GM19193 (cell line): ENCODE measurements around the gene FNTB.

Source experiments
- POLR2A ChIP-seq: IDR thresholded peaks from 4 replicates; pipeline ENCODE4 v1.6.1; 2011; ENCODE audit not compliant: insufficient read depth, insufficient read length; ENCODE audit errors: extremely low read depth

FNTB gene

DNA sequence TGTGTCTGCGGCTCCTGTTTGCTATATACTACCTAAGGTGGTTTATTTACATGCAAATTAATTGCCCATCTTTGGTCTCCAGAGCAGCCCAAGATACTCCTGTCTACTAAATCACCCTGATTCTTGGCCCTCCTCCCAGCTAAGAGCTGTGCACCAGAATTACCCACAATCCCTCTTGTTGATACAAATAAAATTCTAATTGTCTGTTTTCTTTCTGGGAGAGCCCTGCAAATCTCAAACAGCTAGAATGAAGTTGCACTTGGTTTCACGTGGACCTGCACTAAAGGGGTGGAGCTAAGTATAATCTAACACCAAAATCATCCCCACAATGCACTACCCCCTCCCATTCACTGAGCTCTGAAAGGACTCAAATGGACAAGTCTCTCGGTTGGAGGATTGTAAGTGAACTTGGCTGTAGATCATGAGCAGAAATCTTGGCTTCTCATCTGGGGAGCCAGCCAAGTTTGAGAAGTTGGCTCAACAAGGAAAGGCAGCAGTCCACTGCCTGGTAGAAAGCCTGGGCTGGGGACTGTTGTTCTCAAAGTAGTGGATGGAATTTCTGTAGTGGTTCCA lies 109.0 kb downstream of the FNTB start:
- no peak for TF ChIP-seq POLR2A

- TF ChIP-seq POLR2A: no peak
Observed at GRCh38 chr14:65096323-65097089, 109.8 kb downstream of the FNTB start.

GRCh38 chr14:65098586-65098985 lies 111.9 kb downstream of the FNTB start:
- TF ChIP-seq POLR2A: no peak

DNA sequence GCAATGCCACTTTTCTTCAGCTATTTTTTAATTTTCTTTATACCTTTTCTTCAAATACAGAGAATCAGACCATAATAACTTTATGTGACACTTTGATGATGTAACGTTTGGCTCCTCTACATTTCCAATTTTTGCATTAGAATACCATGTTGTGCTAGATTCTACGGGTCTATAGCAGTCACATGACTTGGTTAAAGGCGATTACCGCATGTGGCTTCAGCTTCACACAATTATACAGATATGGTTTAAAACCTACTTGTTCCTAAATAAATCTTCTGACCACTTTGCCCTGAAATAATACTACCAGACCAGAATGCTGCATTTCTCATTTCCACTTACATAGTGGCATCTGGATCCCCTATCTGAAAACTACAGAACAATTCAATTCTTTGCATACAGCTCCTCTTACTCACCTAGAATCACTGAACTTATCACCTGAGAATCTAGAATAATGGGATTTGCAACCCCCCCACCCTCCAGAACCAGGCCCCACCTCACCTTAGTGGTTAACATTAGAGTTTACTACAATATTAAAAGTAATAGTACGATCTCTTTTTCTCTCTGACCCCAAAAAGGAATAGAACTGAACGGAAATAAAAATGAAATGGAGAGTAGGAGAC lies 114.3 kb downstream of the FNTB start:
- no peak for TF ChIP-seq POLR2A

DNA sequence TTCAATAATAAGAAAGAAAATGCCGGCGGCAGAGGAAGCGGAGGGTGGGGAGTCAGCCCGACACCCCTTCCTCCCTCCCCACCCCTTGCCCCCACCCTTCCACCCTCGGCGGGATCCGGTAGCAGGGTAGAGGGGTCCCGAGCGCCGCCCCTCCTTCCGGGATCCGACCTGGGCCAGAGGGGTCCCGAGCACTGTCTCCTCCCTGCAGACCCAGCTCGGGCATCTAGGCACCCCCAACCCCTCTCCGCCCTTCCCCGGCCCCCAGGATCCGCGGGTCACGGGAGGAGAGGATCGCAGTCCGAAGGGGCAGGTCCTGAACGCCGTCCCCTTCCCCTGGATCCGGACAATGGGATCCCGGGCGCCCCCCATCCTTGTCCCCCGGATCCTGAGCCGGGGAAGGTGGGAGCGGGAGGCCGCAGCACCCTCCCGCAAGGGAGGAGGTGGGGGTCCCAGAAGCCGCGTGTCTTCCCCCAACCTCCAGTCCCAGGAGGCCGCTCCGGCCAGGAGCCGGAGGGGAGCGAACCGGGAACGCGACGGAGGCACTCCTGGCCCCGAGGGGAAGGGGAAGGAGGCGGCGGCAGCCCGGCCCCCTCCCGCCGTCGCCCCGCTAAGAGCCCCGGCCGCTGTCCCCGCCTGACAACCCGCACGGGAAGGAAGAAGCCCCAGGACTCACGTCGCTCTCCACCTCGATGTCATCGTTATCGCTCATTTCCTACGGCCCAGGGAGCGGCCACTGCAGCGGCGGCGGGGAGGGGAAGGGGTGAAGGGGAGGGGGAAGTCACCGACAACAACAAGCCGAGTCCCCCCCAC lies 115.1 kb downstream of the FNTB start:
- no peak for TF ChIP-seq POLR2A

- TF ChIP-seq POLR2A: peak; percentile 83
Observed at GRCh38 chr14:65102441-65103149, 115.9 kb downstream of the FNTB start, which contains the start of gene MAX. TSS of gene MAX (minus strand) at chr14:65102517. CDS start at chr14:65102339, 178 bp downstream.

- no peak for TF ChIP-seq POLR2A
Observed at GRCh38 chr14:65103150-65103760, 116.6 kb downstream of the FNTB start.

DNA sequence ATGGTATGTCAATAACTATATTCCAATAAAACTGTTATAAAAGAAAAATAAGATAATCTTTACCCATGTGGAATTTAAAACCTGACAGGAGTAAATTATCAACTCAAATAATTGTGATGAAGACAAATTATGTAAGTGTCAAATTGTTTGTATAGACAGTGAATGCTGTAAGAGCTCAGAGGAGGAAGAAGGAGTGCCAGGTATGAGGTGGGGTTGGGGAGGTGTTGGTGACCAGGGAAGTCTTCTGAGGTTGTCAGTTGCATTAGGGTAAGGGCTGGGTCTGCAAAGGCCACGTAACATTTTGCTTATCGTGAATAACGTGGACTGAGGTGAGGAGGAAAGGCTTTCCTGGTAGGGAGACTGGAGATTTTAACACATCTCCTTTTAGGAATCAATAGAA lies 118.1 kb downstream of the FNTB start:
- TF ChIP-seq POLR2A: no peak

DNA sequence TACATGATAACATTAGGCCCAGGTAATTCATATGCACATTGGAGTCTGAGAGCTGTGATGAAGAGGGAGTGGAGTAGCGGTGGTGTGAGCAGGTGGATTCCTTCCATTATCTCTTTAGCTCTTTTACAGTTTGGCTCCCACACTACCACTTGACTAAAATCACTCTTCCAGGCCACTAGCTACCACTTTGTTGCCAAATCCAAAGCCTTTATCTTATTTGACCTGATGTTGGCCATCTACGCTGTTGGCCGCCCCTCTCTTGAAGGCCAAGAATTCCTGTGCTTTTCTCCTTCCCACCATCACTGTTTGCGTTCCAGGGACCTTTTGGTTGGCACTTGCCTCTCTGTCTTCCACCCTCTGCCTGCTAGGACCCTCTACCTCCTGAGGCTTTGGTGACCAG lies 119.6 kb downstream of the FNTB start:
- no peak for TF ChIP-seq POLR2A

DNA sequence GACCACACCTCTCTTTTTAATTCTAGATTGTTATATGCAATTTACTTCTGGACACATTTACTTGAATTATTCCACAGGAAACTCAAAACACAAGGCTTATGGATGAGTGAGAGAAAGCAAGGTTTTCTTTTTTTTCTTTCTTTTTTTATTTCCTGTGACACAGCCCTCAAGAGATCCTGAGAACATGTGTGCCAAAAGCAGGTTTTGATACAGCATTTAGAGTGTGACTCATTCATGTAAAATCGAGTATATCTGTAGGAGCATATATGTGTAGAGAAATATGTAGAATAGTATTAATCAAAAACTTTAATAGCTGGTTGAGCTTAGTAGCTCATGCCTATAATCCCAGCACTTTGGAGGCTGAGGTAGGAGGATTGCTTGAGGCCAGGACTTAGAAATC lies 120.0 kb downstream of the FNTB start:
- TF ChIP-seq POLR2A: no peak

DNA sequence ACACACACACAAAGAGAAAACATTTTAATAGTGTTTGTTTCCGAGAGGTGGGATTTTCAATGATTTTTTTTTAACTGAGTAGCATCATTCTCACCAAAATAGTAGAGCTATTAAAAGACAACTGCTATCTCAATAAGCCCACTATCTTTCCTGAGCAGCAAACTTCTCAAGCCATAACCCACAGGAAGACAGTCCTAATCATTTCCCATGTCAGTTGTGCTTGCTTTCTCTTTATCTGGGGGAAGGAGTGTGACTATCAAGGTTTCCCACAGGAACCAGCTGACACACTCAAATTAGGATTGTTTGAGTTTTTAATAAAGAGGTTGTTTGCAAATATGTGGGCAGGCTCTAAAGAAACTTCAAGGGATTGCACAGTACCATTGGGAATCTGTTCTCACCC lies 120.5 kb downstream of the FNTB start:
- no peak for TF ChIP-seq POLR2A

DNA sequence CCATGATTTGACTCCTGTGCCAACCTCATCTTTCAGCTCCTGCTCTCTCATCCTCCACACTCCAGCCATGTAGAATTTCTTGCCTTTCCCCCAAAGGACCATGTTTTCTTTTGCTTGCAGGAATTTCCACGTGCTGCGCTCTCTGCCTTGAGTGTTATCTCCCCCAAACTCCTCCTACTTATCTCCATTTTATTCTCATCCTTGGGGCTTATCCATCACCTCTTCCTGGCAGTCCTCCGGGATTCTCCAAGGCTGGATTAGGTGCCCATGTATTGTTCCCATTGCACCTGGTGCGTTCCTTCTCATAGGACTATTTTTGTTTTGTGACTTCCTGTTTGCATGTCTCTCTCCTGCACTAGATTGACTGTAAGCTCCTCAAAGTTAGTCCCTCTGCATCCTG lies 122.7 kb downstream of the FNTB start:
- no peak for TF ChIP-seq POLR2A

DNA sequence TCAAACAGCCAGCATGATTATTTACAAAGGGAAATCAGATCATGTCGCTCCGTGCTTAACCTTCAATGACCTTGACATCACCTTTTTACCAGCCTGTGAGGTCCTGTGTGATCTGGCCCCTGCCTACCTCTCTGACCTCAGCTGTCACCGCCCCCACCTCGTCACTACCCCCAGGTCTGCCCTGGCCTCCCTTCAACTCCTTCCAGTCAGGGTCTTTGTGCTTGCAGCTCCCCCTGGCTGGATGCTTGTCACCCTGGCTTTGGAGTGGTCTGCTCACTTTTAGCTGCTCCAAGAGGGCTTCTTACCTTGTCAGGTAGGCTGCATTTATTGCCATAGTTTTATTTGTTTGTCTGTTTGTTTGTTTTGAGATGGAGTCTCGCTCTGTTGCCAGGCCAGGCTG lies 123.8 kb downstream of the FNTB start:
- no peak for TF ChIP-seq POLR2A
